Frontal cortex (tissue), 4 donors: ENCODE results near the gene P2RX3. TPM values are rescaled to one million over a fixed set of nuclear protein-coding genes. Genes with fewer than 3 reads are reported as not detected.
"Not testable (repeated sequence)": the region's sequence is repeated elsewhere in the genome, so short reads cannot be mapped to it uniquely, and the experiment has no call there.

Experiments used
- DNase-seq, 2 donors: peaks; one replicate each; pipeline ENCODE4 v3.0.0; 2012; ENCODE audit warnings: low spot score in 2 of 2
- FAIRE-seq: peaks from 2 replicates; lab custom pipeline; 2012; peaks lifted over from hg19 to GRCh38; lab: Jason Lieb, UNC
- total RNA-seq: library from RNA; depleted of rRNA; stranded (reverse); fragments of >200 nt; gene quantifications from one replicate; pipeline ENCODE4 v1.2.3, GENCODE V29; 2014
- donor health status: control.
- donor health status: control.
- donor health status: control.

P2RX3 gene
- total RNA-seq, 1 donor from 2014 or later, result not detected

DNA sequence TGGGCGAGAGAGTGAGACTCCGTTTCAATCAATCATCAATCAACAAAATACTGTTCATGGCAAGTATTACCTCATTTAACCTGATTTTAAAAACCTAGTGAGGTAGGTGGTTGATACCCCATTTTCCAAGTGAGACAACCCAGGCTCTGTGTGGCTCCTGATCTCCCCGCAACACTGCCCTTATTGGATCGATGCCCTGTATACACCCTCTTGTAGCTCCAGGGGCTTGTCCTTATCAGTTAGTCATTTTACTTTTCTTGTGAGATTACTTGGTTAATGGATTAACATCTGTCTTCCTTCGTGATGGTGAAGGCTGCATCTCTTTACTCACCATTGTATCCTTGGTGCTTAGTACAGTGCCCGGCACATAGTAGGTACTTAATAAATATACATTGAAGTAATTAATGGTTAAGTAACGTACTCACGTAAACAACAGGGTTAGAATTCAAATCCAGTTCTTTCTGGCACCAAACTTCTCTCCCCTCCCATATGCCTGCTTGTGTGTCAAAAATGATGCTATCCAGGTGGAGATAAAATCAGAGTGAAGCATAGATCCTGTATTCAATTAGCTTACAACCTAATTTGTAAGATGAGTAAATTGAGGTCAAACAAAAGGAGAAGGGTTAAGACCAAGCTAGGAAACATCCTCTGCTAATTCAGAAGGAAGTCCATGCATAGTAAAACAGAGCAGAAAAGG lies 54.1 kb downstream of the P2RX3 start:
- FAIRE-seq (no peak), DNase-seq (no peak)

GRCh38 chr11:57392763-57393105 lies 54.6 kb downstream of the P2RX3 start:
- FAIRE-seq, result no peak
- no peak for DNase-seq

GRCh38 chr11:57394203-57394965 lies 56.2 kb downstream of the P2RX3 start:
- FAIRE-seq (no peak), DNase-seq (no peak)

DNA sequence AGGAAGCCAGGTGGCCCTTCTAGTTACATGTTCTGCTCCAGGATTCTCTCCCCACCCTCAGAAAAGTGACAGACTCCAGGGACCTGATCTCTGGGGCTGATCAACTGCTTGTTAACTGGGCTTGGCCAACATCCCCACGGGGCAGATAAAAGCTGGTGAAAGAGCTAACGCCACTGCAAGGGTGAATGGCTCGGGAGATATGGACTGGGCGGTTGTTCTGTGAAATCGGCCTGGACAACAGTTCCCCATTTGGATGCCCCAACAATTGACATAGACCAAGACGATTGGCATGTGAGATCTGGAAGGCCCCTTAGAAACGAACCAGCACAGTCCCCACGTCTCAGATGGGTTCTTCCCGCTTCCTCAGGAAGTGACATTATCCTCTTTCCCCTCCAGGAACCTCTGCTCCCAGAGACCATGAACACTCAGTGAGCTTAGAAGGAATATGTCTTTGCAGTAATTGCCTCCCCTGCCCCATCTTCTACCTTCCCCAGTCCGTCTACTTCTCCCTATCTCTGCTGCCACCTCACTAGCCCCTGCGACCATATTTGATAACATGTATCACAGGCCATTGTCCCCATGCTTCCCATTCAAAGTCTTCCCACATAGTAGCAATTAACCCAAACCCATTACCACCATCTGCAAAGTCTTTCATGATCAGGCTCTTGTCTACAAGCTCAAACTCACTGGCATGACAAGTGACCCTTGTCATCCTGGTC lies 57.9 kb downstream of the P2RX3 start:
- FAIRE-seq (no peak), DNase-seq (no peak)

- DNase-seq (no peak), FAIRE-seq (no peak)
These were observed 58.6 kb downstream of the P2RX3 start for GRCh38 chr11:57396744-57397143.

DNA sequence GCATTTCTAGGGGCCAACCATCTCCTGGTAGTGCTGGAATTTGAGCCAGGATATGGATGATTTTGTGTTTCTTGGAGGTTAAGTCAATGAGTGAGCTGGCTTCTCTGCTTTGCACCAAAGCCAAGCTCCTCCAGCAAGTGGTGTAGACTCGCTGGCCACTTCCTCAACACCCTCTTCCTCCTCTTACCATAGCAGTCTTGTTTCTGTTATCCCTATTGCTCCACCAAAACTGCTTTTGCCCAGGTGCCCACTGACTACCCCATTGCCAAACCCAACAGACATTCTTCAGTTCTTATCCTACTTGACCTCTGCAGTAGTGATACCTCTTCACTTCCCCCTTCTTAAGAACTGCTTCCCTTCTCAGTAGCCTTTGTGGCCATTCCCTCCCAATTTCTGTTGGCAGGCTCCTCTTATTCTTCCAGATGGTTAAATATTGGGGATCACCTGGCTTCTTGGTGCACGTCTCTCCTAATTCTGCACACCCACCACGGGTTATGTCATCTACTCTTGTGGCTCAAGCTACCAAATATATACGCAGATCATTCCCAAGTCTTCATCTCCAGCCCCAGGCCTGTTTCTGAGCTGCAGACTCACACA lies 59.3 kb downstream of the P2RX3 start:
- DNase-seq (no peak), FAIRE-seq (no peak)

GRCh38 chr11:57399221-57399620 lies 61.1 kb downstream of the P2RX3 start:
- no peak for DNase-seq
- no peak for FAIRE-seq

DNA sequence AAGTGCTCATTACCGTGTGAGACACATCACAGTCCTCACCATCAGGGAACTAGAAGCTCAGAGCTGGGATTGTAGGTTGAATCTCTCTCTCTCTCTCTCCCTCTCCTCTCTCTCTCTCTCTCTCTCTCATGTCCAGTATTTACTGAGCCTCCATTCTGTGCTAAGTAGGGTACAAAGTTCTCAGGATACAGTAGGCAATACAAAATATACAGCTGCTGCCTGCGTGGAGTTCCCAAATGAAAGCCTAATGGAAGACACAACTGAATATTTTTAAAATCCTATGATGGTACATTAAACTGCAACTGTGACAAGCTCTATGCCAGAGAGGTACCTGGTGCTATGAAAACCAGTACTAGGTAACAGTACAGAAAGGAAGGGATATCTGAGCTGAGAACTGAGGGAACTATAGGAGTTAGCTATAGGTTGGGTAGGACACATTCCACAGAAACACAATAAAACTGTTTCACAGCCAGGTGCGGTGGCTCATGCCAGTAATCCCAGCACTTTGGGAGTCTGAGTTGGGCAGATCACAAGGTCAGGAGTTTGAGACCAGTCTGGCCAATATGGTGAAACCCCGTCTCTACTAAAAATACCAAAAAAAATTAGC lies 61.9 kb downstream of the P2RX3 start:
- DNase-seq, result no peak
- FAIRE-seq, result no peak

DNA sequence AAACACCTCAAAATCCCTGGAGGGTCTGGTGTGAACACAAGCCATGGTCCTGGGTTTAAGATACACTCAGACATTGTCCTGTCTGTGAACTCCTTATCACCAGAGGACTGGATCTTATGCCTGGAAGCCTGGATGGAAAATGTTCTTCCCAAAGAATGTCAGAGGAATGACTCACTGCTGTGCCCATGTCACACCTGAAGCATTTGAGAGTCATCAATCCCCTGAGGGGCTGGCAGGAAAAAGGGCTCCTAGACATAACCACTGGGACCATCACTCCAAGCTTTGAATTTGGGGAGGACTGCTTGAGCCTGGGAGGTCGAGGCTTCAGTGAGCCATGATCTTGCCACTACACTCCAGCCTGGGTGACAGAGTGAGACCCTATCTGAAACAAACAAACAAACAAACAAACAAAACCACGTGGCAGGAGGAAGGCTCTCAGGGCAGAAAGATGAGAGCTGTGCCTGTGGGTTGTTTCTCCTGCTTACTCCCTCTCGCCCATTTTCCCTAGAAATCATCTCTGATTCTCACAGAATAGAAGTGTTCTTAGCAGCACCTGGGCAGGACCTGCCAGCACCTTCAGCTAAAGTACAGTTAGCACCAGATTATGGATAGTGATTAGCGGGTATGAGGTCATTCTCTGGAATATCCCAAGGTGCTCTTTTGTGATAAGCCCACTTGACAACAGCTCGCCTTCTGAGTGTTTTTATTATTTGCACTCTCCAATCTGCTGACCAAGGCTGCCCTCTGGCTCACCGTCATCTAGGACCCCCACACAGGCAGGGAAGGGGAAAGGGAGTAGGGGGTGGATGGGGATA lies 64.2 kb downstream of the P2RX3 start:
- no peak for FAIRE-seq
- DNase-seq, result no peak

GRCh38 chr11:57403003-57403801 lies 65.0 kb downstream of the P2RX3 start:
- DNase-seq, FAIRE-seq: not testable (repeated sequence)

GRCh38 chr11:57403802-57404147 lies 65.6 kb downstream of the P2RX3 start:
- no peak for DNase-seq
- no peak for FAIRE-seq

DNA sequence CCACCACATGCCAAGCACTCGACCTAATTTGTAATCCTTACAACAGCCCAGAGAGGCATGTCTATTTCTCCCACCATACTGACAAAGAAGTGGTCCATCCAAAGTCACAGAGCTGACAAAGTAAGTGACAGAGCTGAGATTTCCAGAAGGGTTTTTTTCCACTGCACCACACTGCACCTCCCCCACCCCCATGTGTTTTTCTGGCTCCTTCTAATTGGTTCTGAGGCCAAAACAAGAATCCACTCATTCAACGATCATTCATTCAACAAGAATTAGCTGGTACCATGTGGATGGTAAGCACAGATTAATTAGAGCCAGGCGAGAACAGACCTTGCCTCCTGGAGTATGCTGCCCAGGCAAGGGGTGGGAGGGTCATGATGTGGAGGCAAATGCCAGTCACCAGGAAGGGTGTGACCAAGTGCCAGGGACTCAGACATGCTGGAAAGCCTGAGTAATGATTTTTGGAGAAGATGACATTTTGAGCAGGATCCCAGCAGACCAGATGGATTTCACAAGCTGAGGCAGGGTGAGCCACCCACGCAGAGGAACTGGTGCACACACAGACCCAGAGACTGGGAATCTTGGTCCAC lies 67.2 kb downstream of the P2RX3 start:
- DNase-seq, result no peak
- no peak for FAIRE-seq

- DNase-seq (no peak), FAIRE-seq (no peak)
These were observed 68.3 kb downstream of the P2RX3 start for GRCh38 chr11:57406337-57406904.

DNA sequence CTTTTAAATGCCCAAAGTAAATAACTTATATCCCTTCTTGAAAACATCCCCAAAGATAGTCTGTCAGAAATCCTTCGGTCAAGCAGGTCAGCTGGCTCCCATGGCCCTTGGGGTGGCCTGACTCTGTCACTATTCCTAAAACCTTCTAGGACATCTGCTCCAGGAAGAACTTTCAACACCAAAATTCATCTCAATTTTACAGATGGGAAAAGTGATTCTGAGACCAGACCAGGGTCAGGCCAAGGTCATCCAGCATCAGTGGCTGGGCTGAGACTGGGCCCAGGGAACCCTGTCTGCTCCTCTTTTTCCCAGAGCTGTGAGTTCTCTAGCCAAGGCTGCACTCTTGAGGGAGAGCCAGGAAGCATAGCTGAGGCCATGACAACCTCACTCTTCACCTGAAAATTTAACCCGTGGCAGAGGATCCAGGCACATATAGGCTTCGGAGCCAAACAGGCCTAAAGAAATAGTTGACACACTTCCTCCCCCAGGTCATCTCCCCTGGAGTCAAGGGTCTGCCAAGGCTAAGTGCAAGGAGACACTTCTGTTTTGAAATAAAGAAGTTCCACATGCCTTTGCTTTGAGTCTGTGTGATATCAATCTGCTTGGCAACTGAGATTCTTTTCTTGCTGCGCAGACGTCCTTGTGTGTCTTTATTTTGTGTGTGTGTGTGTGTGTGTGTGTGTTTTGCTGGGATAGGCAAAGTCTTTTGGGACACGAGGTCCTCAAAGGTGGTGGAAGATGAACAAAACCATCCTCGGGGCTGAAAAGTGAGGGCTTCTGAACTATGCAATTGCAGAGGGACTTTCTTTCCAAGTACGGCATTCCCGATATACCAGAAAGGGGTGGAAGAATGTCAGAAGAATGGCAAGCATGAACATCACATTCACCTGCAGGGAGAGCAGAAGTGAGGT lies 69.1 kb downstream of the P2RX3 start:
- DNase-seq (no peak), FAIRE-seq (no peak)

DNA sequence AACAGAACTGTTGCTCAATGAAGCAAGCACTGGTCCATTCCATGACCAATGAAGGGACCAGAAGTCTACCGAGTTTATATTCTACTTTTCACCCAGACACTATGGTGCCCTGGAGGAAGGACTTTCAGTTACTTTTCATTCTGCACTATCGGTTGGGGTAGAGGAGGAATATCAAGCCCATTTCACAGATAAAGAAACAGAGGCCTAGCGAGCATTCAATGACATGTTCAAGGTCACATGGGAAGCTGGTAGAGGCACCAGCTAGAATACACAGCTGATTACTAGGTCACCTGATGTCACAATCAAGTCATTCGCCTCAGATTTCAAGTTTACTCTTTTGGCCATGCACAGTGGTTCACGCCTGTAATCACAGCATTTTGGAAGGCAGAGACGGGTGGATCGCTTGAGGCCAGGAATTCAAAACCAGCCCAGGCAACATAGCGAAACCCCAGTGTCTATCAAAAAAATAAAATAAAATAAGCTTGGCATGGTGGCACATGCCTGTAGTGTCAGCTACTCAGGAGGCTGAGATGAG lies 69.9 kb downstream of the P2RX3 start:
- FAIRE-seq, result no peak
- no peak for DNase-seq

GRCh38 chr11:57408771-57409170 lies 70.6 kb downstream of the P2RX3 start:
- no peak for DNase-seq
- no peak for FAIRE-seq
